K562 (cell line): ENCODE measurements around the gene GRIN2A. TPM values are rescaled to one million over a fixed set of nuclear protein-coding genes. Genes with fewer than 3 reads are reported as not detected.

Experiments used
- ATAC-seq: fragments of 200-7000 bp; cut with Tn5 transposase; 3 replicates; pipeline ENCODE4 v1.9.1; 2020; ENCODE audit warnings: moderate library complexity
- BruUV-seq: library from RNA; stranded (reverse); fragments of 400-500 nt; replicated peaks from 2 replicates; lab custom pipeline; 2021; lab: Mats Ljungman, UMichigan
- CTCF ChIA-PET: fragments of 300-600 bp; formaldehyde crosslinking; extraction: SDS; loops from one replicate; lab custom pipeline; 2021; ENCODE audit warnings: low intra/inter-chr PET ratio; lab: Yijun Ruan, JAX
- POLR2A ChIA-PET: fragments of 300-600, 350-650 bp; sonication (Branson Sonifier 250); formaldehyde crosslinking; extraction: SDS; loops from one replicate; lab custom pipeline; 2021; ENCODE audit warnings: antibody characterized with exemption, inconsistent platforms; lab: Yijun Ruan, JAX
- DNase-seq, 4 experiments: peaks; one replicate each; pipeline versions ENCODE4 v3.0.0 to v3.0.0-alpha.2; 2011 to 2018; ENCODE audit warnings: low spot score in 3 of 4, mixed read lengths in 3 of 4; ENCODE audit errors: extremely low read depth in 1 of 4
- FAIRE-seq: peaks from 2 replicates; lab custom pipeline; 2011; peaks lifted over from hg19 to GRCh38; lab: Jason Lieb, UNC
- H2AFZ ChIP-seq: 2 replicates; pipeline ENCODE4 v1.6.0; 2011; ENCODE audit warnings: low read depth, low read length, control low read depth, inconsistent platforms
- H3K27ac ChIP-seq: fragments of 200-600 bp; 3 replicates; pipeline ENCODE4 v1.8.0; 2011; ENCODE audit warnings: low read depth, mild to moderate bottlenecking, control low read depth, inconsistent platforms, low read length, moderate library complexity, mixed read lengths; ENCODE audit errors: extremely low read depth
- H3K27me3 ChIP-seq, 2 experiments: fragments of 300-600 bp in 1 of 2; 2 replicates in 1 of 2; 3 replicates in 1 of 2; pipeline versions ENCODE4 v1.6.0 to v1.8.0; 2011; ENCODE audit warnings: inconsistent platforms in 2 of 2, low read length in 2 of 2, mild to moderate bottlenecking in 1 of 2, mixed read lengths in 1 of 2, moderate library complexity in 1 of 2; ENCODE audit not compliant: control insufficient read depth in 2 of 2, insufficient read depth in 2 of 2
- H3K36me3 ChIP-seq: fragments of 300-600 bp; 3 replicates; pipeline ENCODE4 v1.8.0; 2011; ENCODE audit warnings: mild to moderate bottlenecking, low read length, inconsistent platforms; ENCODE audit not compliant: control insufficient read depth, insufficient read depth
- H3K4me1 ChIP-seq, 2 experiments: fragments of 200-600 bp in 1 of 2; replicated peaks in 1 of 2; 2 replicates in 1 of 2; 3 replicates in 1 of 2; pipeline versions ENCODE4 v1.5.1 to v1.8.0; 2011; ENCODE audit warnings: inconsistent platforms in 2 of 2, low read length in 2 of 2, mild to moderate bottlenecking in 1 of 2, mixed read lengths in 1 of 2, moderate library complexity in 1 of 2; ENCODE audit not compliant: control insufficient read depth in 2 of 2, insufficient read depth in 2 of 2
- H3K4me2 ChIP-seq: 2 replicates; pipeline ENCODE4 v1.6.1; 2011; ENCODE audit warnings: low read length, control low read depth, inconsistent platforms, mixed read lengths; ENCODE audit not compliant: insufficient read depth
- H3K4me3 ChIP-seq: fragments of 200-600 bp; sonication (generic), shearing (Covaris generic); 2 replicates; pipeline ENCODE4 v1.5.1; 2016; ENCODE audit warnings: control low read depth, inconsistent platforms
- H3K79me2 ChIP-seq: fragments of 200-600 bp; 3 replicates; pipeline ENCODE4 v1.8.0; 2011; ENCODE audit warnings: low read length, inconsistent platforms; ENCODE audit not compliant: control insufficient read depth, insufficient read depth
- H3K9ac ChIP-seq, 2 experiments: 2 replicates each; pipeline versions ENCODE4 v1.6.0 to v1.6.1; 2011; ENCODE audit warnings: low read depth in 2 of 2, low read length in 2 of 2, control low read depth in 1 of 2, inconsistent platforms in 1 of 2, mild to moderate bottlenecking in 1 of 2, mixed read lengths in 1 of 2; ENCODE audit not compliant: insufficient read depth in 1 of 2
- H3K9me1 ChIP-seq: one replicate; pipeline ENCODE4 v1.6.0; 2011; ENCODE audit warnings: inconsistent platforms, mild to moderate bottlenecking, low read length, moderate library complexity; ENCODE audit not compliant: control insufficient read depth, insufficient read depth
- H3K9me3 ChIP-seq: replicated peaks from 2 replicates; pipeline ENCODE4 v1.5.1; 2011; ENCODE audit warnings: low read depth, low read length, inconsistent platforms; ENCODE audit not compliant: control insufficient read depth, insufficient read depth
- H4K20me1 ChIP-seq: replicated peaks from 2 replicates; pipeline ENCODE4 v1.6.1; 2011; ENCODE audit warnings: low read length, inconsistent platforms, mixed read lengths; ENCODE audit not compliant: control insufficient read depth, insufficient read depth
- RBM25 ChIP-seq: fragments of 200-400 bp; formaldehyde crosslinking; IDR thresholded peaks from 2 replicates; pipeline ENCODE4 v1.6.1; 2018; ENCODE audit warnings: low read length, low read depth, moderate library complexity; ENCODE audit not compliant: severe bottlenecking
- WGBS: fragments of 100-300 bp; shearing (Covaris generic); methylation state at CpG from one replicate; pipeline ENCODE4 v1.1.6; 2016; ENCODE audit warnings: low coverage, mixed read lengths; ENCODE audit not compliant: insufficient coverage; ENCODE audit errors: missing lambda C conversion rate; 5-methylcytosine and 5-hydroxymethylcytosine counted together
- in situ Hi-C: fragments of 300-500 bp; cut with MboI; formaldehyde crosslinking; loops from 4 replicates; pipeline ENCODE4 v1.15.0; 2018; ENCODE audit warnings: inconsistent platforms, mixed read lengths
- intact Hi-C: fragments of 100-400 bp; cut with micrococcal nuclease; formaldehyde crosslinking; loops from 2 replicates; pipeline ENCODE4 v1.14.2; 2022
- polyA plus RNA-seq, 8 experiments: library from polyadenylated mRNA; depleted of rRNA in 4 of 8; stranded (reverse) in 5 of 8; unstranded in 3 of 8; fragments of >200 nt; fragmentation: Nextera tagmentation in 2 of 8; fragmentation: Illumina TruSeq in 1 of 8; extraction: Ambion mirVana in 2 of 8; extraction: Trizol in 1 of 8; gene quantifications; 2 replicates each; pipeline versions ENCODE4 v1.2.1 to v1.2.3, GENCODE V29; 2011 to 2014; ENCODE audit warnings: inconsistent platforms in 1 of 8, missing spikeins in 1 of 8
- total RNA-seq, 7 experiments: library from RNA; depleted of rRNA in 6 of 7; stranded (reverse); fragments of >200 nt in 6 of 7; fragmentation: Illumina TruSeq in 2 of 7; extraction: Trizol in 2 of 7; gene quantifications; 2 replicates each; pipeline versions ENCODE4 v1.2.1 to v1.2.3, GENCODE V29; 2011 to 2021; ENCODE audit warnings: low replicate concordance in 1 of 7
- TF ChIP-seq, protein P1 (sequence below): sonication (generic); formaldehyde crosslinking; IDR thresholded peaks from 2 replicates; pipeline ENCODE4 v1.8.1; 2023; ENCODE audit warnings: missing genetic modification reagents, mild to moderate bottlenecking, borderline replicate concordance

Gene GRIN2A
- total and polyA plus RNA-seq, 9 of the 15 experiments (the other 6 are each of a cell fraction or from before 2014, with no cell fraction given): not detected

DNA sequence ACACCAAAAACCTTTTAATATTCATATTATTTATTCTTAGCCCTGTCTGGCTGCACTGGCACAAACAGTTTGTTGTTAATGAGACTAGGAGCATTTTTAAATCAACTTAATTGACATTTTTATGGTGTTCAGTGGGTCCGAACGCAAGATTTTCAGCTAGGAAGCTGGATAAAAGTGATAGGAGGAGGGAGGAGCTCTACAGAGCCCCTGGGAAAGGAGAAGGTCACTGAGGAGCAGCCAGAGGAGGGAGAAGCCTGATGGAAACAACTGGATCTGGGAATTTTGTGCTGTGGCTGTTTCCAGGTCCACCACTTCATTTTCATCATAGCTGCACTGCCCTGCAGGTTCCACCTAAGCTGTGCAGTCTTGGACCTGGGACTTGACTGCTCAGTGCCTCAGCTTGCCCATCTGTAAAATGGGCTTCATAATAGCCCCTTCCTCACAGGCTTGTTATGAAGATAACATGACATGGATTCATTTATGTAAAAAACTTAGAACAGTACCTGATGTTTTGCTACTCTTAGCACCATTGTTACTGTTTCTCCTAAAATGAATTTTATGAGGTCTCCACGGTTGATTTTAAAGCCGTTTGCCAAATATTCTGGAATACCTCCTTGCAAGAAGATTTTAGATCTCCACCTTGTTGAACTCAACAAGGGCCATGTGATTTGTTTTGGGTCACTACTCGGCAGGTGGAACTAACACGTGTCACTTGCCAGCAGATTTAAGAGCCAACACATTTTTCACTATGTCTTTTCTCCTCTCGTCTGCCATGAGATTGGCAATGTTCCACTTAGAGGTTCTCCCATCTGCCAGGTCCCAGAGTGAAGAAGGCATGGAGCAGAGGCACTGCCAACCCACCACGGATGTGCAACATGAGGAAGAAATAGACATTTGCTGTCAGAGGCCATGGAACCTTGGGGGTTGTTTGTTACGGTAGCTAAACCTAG is 18.7 kb upstream of the GRIN2A start:
- intact Hi-C loops: no loop called here
- CTCF ChIA-PET: no interaction called here

More for the DNA sequence above, 18.7 kb upstream of the GRIN2A start:
- Histone ChIP-seq H3K36me3 (no peaks in the 10 kb centered on the region), H2AFZ (no peak overlapping the region), H3K4me2 (no peak overlapping the region), H3K27ac (no peak overlapping the region), H3K9ac (no peak overlapping the region), H3K4me3 (no peak overlapping the region), H3K27me3 (peaks cover 0 to 12% of the 10 kb centered on the region in 2 experiments; a peak in 2 of 5 replicates), H4K20me1 (no peaks in the 10 kb centered on the region), H3K4me1 (no peaks in the 10 kb centered on the region), H3K79me2 (no peaks in the 10 kb centered on the region), H3K9me3 (no peaks in the 10 kb centered on the region), H3K9me1 (no peaks in the 10 kb centered on the region)
- FAIRE-seq: no peak
- no TSS peak for BruUV-seq
- TF ChIP-seq, protein P1, sequence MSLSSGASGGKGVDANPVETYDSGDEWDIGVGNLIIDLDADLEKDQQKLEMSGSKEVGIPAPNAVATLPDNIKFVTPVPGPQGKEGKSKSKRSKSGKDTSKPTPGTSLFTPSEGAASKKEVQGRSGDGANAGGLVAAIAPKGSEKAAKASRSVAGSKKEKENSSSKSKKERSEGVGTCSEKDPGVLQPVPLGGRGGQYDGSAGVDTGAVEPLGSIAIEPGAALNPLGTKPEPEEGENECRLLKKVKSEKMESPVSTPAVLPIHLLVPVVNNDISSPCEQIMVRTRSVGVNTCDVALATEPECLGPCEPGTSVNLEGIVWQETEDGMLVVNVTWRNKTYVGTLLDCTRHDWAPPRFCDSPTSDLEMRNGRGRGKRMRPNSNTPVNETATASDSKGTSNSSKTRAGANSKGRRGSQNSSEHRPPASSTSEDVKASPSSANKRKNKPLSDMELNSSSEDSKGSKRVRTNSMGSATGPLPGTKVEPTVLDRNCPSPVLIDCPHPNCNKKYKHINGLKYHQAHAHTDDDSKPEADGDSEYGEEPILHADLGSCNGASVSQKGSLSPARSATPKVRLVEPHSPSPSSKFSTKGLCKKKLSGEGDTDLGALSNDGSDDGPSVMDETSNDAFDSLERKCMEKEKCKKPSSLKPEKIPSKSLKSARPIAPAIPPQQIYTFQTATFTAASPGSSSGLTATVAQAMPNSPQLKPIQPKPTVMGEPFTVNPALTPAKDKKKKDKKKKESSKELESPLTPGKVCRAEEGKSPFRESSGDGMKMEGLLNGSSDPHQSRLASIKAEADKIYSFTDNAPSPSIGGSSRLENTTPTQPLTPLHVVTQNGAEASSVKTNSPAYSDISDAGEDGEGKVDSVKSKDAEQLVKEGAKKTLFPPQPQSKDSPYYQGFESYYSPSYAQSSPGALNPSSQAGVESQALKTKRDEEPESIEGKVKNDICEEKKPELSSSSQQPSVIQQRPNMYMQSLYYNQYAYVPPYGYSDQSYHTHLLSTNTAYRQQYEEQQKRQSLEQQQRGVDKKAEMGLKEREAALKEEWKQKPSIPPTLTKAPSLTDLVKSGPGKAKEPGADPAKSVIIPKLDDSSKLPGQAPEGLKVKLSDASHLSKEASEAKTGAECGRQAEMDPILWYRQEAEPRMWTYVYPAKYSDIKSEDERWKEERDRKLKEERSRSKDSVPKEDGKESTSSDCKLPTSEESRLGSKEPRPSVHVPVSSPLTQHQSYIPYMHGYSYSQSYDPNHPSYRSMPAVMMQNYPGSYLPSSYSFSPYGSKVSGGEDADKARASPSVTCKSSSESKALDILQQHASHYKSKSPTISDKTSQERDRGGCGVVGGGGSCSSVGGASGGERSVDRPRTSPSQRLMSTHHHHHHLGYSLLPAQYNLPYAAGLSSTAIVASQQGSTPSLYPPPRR: no peak
- peak; percentile 68 for TF ChIP-seq RBM25
- in situ Hi-C loops: no loop called here
- no peak for DNase-seq
- POLR2A ChIA-PET: interaction anchor here (0.6 kb wide), 1 partner anchor 570 kb away, joined by 4 read pairs; no protein-coding TSS in a partner anchor
- ATAC-seq: no peak
- 1% methylated on average over 9 of the region's 9 CpGs for WGBS
